Endodermal cell (in vitro differentiated cells): ENCODE results near the gene ZNF716. TPM values are rescaled to one million over a fixed set of nuclear protein-coding genes. Genes with fewer than 3 reads are reported as not detected.

Source experiments
- DNase-seq: peaks from one replicate; pipeline ENCODE4 v3.0.0-alpha.2; 2017
- H3K27ac ChIP-seq: 2 replicates; pipeline ENCODE4 v1.5.1; 2013; ENCODE audit warnings: mild to moderate bottlenecking, low read depth, low read length, moderate library complexity
- H3K27me3 ChIP-seq: 2 replicates; pipeline ENCODE4 v1.6.1; 2013; ENCODE audit warnings: mild to moderate bottlenecking, low read length, moderate library complexity; ENCODE audit not compliant: insufficient read depth, control insufficient read depth, poor library complexity, severe bottlenecking
- H3K36me3 ChIP-seq: 2 replicates; pipeline ENCODE4 v1.7.0; 2013; ENCODE audit warnings: mild to moderate bottlenecking, low read length, moderate library complexity; ENCODE audit not compliant: control insufficient read depth, insufficient read depth
- H3K4me1 ChIP-seq: one replicate; pipeline ENCODE4 v1.7.0; 2013; ENCODE audit warnings: low read length; ENCODE audit not compliant: control insufficient read depth, insufficient read depth
- H3K4me3 ChIP-seq: 2 replicates; pipeline ENCODE4 v1.5.1; 2013; ENCODE audit warnings: mild to moderate bottlenecking, low read length, moderate library complexity
- H3K9ac ChIP-seq: 2 replicates; pipeline ENCODE4 v1.6.1; 2013; ENCODE audit warnings: mild to moderate bottlenecking, low read length, moderate library complexity; ENCODE audit not compliant: poor library complexity, severe bottlenecking; ENCODE audit errors: extremely low read depth
- H3K9me3 ChIP-seq: 2 replicates; pipeline ENCODE4 v1.6.1; 2013; ENCODE audit warnings: mild to moderate bottlenecking, low read length, moderate library complexity; ENCODE audit not compliant: control insufficient read depth
- H3K27ac Mint-ChIP-seq: 2 replicates; pipeline ENCODE4 v1.8.0; 2020; ENCODE audit warnings: mixed read lengths
- H3K27me3 Mint-ChIP-seq: 2 replicates; pipeline ENCODE4 v1.8.0; 2021; ENCODE audit warnings: mild to moderate bottlenecking, mixed read lengths; ENCODE audit not compliant: insufficient read depth
- H3K36me3 Mint-ChIP-seq: 2 replicates; pipeline ENCODE4 v1.8.0; 2020; ENCODE audit warnings: low read depth, mixed read lengths
- H3K4me1 Mint-ChIP-seq: 2 replicates; pipeline ENCODE4 v1.8.0; 2020; ENCODE audit warnings: mixed read lengths
- H3K4me3 Mint-ChIP-seq: 2 replicates; pipeline ENCODE4 v1.8.0; 2020; ENCODE audit warnings: mild to moderate bottlenecking, moderate library complexity, mixed read lengths
- H3K9me3 Mint-ChIP-seq: 2 replicates; pipeline ENCODE4 v1.8.0; 2020; ENCODE audit warnings: mild to moderate bottlenecking, mixed read lengths
- WGBS, 2 experiments: methylation state at CpG; one replicate each; pipeline versions ENCODE4 v1.1.5 to v1.1.7; 2013; ENCODE audit warnings: missing lambda C conversion rate in 2 of 2, mixed read lengths in 1 of 2; ENCODE audit not compliant: insufficient coverage in 1 of 2, insufficient read length in 1 of 2; 5-methylcytosine and 5-hydroxymethylcytosine counted together
- total RNA-seq, 2 donors: library from RNA; stranded (reverse); fragmentation: NEBNext Ultra II Directional in 1 of 2; extraction: Animal tissue kit (Norgen Biotek cat#: 25700) in 1 of 2; gene quantifications; 2 replicates in 1 of 2; 3 replicates in 1 of 2; pipeline ENCODE4 v1.2.1, GENCODE V29; 2021
- TF ChIP-seq, protein P1 (sequence below): fragments of 200-600 bp; sonication (generic); conservative IDR thresholded peaks from 2 replicates; pipeline ENCODE4 v1.5.0; 2021; ENCODE audit warnings: antibody characterized with exemption, mild to moderate bottlenecking

Gene ZNF716
- total RNA-seq, 2 donors from 2014 or later: not detected

GRCh38 chr7:57407125-57407524 lies 42.9 kb upstream of the ZNF716 start:
- no peak overlapping the region for H3K4me3 Mint-ChIP-seq
- TF ChIP-seq, protein P1, sequence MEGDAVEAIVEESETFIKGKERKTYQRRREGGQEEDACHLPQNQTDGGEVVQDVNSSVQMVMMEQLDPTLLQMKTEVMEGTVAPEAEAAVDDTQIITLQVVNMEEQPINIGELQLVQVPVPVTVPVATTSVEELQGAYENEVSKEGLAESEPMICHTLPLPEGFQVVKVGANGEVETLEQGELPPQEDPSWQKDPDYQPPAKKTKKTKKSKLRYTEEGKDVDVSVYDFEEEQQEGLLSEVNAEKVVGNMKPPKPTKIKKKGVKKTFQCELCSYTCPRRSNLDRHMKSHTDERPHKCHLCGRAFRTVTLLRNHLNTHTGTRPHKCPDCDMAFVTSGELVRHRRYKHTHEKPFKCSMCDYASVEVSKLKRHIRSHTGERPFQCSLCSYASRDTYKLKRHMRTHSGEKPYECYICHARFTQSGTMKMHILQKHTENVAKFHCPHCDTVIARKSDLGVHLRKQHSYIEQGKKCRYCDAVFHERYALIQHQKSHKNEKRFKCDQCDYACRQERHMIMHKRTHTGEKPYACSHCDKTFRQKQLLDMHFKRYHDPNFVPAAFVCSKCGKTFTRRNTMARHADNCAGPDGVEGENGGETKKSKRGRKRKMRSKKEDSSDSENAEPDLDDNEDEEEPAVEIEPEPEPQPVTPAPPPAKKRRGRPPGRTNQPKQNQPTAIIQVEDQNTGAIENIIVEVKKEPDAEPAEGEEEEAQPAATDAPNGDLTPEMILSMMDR: no peak
- H3K9me3 Mint-ChIP-seq: peaks cover 96% of the 10 kb centered on the region
- Histone ChIP-seq H3K36me3 (no peaks in the 10 kb centered on the region), H3K9me3 (peaks cover 67% of the 10 kb centered on the region), H3K27ac (no peak overlapping the region), H3K4me3 (no peak overlapping the region), H3K27me3 (no peaks in the 10 kb centered on the region), H3K4me1 (no peaks in the 10 kb centered on the region), H3K9ac (no peak overlapping the region)
- H3K36me3 Mint-ChIP-seq: no peaks in the 10 kb centered on the region
- H3K27me3 Mint-ChIP-seq: no peaks in the 10 kb centered on the region
- H3K4me1 Mint-ChIP-seq: no peaks in the 10 kb centered on the region
- no peak for DNase-seq
- WGBS, 2 experiments: 61 to 74% methylated on average over 2 to 7 of the region's 7 CpGs
- H3K27ac Mint-ChIP-seq: no peak overlapping the region

- no peaks in the 10 kb centered on the region for H3K36me3 Mint-ChIP-seq
- no peak for DNase-seq
- H3K9me3 Mint-ChIP-seq: peaks cover 95% of the 10 kb centered on the region
- TF ChIP-seq, protein P1: no peak
- no peaks in the 10 kb centered on the region for H3K27me3 ChIP-seq
- H3K9me3 ChIP-seq: peaks cover 56% of the 10 kb centered on the region
- H3K27ac Mint-ChIP-seq: no peak overlapping the region
- no peaks in the 10 kb centered on the region for H3K27me3 Mint-ChIP-seq
- no peak overlapping the region for H3K4me3 ChIP-seq
- no peak overlapping the region for H3K27ac ChIP-seq
- WGBS, 2 experiments: 44 to 57% methylated on average over 3 to 6 of the region's 6 CpGs
- no peaks in the 10 kb centered on the region for H3K4me1 ChIP-seq
- no peaks in the 10 kb centered on the region for H3K4me1 Mint-ChIP-seq
- no peaks in the 10 kb centered on the region for H3K36me3 ChIP-seq
- H3K9ac ChIP-seq: no peak overlapping the region
- H3K4me3 Mint-ChIP-seq: no peak overlapping the region
Measured at GRCh38 chr7:57412168-57412567, 37.8 kb upstream of the ZNF716 start.

DNA sequence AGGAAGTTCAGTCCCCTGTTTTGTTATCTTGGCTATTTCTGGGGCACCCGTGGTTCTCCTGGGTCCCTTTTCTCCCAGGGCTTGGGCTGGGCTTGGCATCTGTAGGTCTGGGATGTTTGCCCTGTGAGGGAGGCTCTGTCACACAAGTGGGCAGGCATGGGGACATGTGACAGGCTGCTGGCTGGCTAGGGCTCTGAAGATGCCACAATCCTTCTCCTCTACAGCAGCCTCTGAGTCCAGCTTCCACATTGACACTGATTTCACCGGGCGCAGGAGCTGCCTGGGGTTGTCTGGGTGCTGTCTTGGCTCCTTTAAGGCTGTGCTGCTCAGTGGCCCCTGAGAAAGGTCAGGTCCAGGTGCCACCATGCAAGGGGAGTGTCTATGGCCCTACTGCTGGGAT lies 37.4 kb upstream of the ZNF716 start:
- Histone ChIP-seq H3K4me1 (no peaks in the 10 kb centered on the region), H3K9ac (no peak overlapping the region), H3K9me3 (peaks cover 55% of the 10 kb centered on the region), H3K27ac (no peak overlapping the region), H3K36me3 (no peaks in the 10 kb centered on the region), H3K4me3 (no peak overlapping the region), H3K27me3 (no peaks in the 10 kb centered on the region)
- Mint-ChIP-seq H3K9me3 (peaks cover 95% of the 10 kb centered on the region), H3K36me3 (no peaks in the 10 kb centered on the region), H3K27me3 (no peaks in the 10 kb centered on the region), H3K27ac (no peak overlapping the region), H3K4me1 (no peaks in the 10 kb centered on the region), H3K4me3 (no peak overlapping the region)
- 75 to 79% methylated on average over 1 to 3 of the region's 3 CpGs for WGBS, 2 experiments
- TF ChIP-seq, protein P1: no peak
- DNase-seq: no peak
